ENCODE measurements around the gene KIAA1549. TPM values are rescaled to one million over a fixed set of nuclear protein-coding genes. Genes with fewer than 3 reads are reported as not detected.
A peak's percentile ranks its signal among the peaks of the same experiment; 100 is the strongest.
"Not testable (repeated sequence)": the region's sequence is repeated elsewhere in the genome, so short reads cannot be mapped to it uniquely, and the experiment has no call there.

Gene KIAA1549
- total and polyA plus RNA-seq, 7 experiments from 2014 or later, result 0.16 to 0.56 (median 0.25) TPM; not detected in 3

- no peaks in the 10 kb centered on the region for H3K27me3 ChIP-seq (ENCODE audit: control insufficient read depth in 2 of 2, insufficient read depth in 2 of 2, low read length in 2 of 2)
- peaks cover 0 to under 1% (median 0%) of the 10 kb centered on the region in 5 donors for H3K36me3 Mint-ChIP-seq
- peaks cover 0 to 2% (median 0%) of the 10 kb centered on the region in 5 donors for H3K27me3 Mint-ChIP-seq
- ATAC-seq (no peak), DNase-seq (no peak)
- H3K27ac ChIP-seq (ENCODE audit: low read depth, low read length), result no peak overlapping the region
- no peak overlapping the region for H3K27ac Mint-ChIP-seq
- CTCF ChIA-PET, result no interaction called here
- H3K4me3 ChIP-seq (ENCODE audit: low read length), result no peak overlapping the region
- POLR2A ChIA-PET, result no interaction called here
- H3K9me3 ChIP-seq (ENCODE audit: control insufficient read depth in 2 of 3, low read length in 3 of 3), result no peaks in the 10 kb centered on the region
- intact Hi-C loops (cut with micrococcal nuclease), result no loop called here
- H3K9me3 Mint-ChIP-seq, result peaks cover 0 to 7% (median 0%) of the 10 kb centered on the region in 11 donors
- peaks cover 0 to 11% (median 6%) of the 10 kb centered on the region in 7 donors for H3K4me1 Mint-ChIP-seq
- no peaks in the 10 kb centered on the region for H3K4me1 ChIP-seq (ENCODE audit: control insufficient read depth in 2 of 2, insufficient read depth in 2 of 2, low read length in 2 of 2)
- H3K36me3 ChIP-seq (ENCODE audit: control insufficient read depth in 2 of 3, insufficient read depth in 3 of 3, low read length in 3 of 3), result no peaks in the 10 kb centered on the region
- no peak overlapping the region for H3K4me3 Mint-ChIP-seq
These were observed 159.3 kb downstream of the KIAA1549 start for GRCh38 chr7:138821912-138822311.

GRCh38 chr7:138819625-138820024, 161.6 kb downstream of the KIAA1549 start:
- H3K4me3 ChIP-seq (ENCODE audit: low read length), result no peak overlapping the region
- no peaks in the 10 kb centered on the region for H3K27me3 ChIP-seq (ENCODE audit: control insufficient read depth in 2 of 2, insufficient read depth in 2 of 2, low read length in 2 of 2)
- no peaks in the 10 kb centered on the region for H3K4me1 ChIP-seq (ENCODE audit: control insufficient read depth in 2 of 2, insufficient read depth in 2 of 2, low read length in 2 of 2)
- H3K9me3 ChIP-seq (ENCODE audit: control insufficient read depth in 2 of 3, low read length in 3 of 3), result no peaks in the 10 kb centered on the region
- Mint-ChIP-seq H3K4me1 (peaks cover 0 to 11% (median 0%) of the 10 kb centered on the region in 7 donors), H3K27ac (no peak overlapping the region), H3K36me3 (peaks cover 0 to 2% (median 0%) of the 10 kb centered on the region in 5 donors), H3K4me3 (no peak overlapping the region), H3K9me3 (peaks cover 0 to 3% (median 0%) of the 10 kb centered on the region in 11 donors), H3K27me3 (peaks cover 0 to 2% (median 0%) of the 10 kb centered on the region in 5 donors)
- no peak overlapping the region for H3K27ac ChIP-seq (ENCODE audit: low read depth, low read length)
- H3K36me3 ChIP-seq (ENCODE audit: control insufficient read depth in 2 of 3, insufficient read depth in 3 of 3, low read length in 3 of 3), result no peaks in the 10 kb centered on the region
- ATAC-seq, result no peak
- POLR2A ChIA-PET, result no interaction called here
- intact Hi-C loops (cut with micrococcal nuclease), result no loop called here
- DNase-seq, result no peak
- CTCF ChIA-PET, result no interaction called here

DNA sequence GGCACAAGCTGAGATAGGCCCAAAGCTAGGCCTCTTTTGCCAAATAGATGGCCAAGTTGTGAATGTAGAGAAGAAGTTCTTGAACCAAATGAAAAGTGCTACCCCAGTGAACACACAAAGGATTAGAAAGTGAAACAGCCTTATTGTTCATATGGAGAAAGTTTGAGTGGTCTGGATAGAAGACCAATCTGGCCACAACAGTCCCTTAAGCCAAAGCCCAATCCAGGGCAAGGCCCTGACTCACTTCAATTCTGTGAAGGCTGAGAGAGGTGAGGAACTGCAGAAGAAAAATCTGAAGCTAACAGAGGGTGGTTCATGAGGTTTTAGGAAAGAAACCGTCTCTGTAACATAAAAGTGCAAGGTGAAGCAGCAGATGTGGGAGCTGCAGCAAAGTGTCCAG, 164.5 kb downstream of the KIAA1549 start:
- intact Hi-C loops (cut with micrococcal nuclease), result no loop called here
- peaks cover 0 to 6% (median 0%) of the 10 kb centered on the region in 5 donors for H3K36me3 Mint-ChIP-seq
- ATAC-seq (no peak), DNase-seq (no peak)
- H3K27ac Mint-ChIP-seq, result no peak overlapping the region
- POLR2A ChIA-PET, result no interaction called here
- H3K27ac ChIP-seq (ENCODE audit: low read depth, low read length), result no peak overlapping the region
- H3K4me1 Mint-ChIP-seq, result peaks cover 0 to 35% (median 0%) of the 10 kb centered on the region in 7 donors
- peaks cover 0 to 5% (median 0%) of the 10 kb centered on the region in 11 donors for H3K9me3 Mint-ChIP-seq
- H3K4me3 Mint-ChIP-seq, result no peak overlapping the region
- peaks cover 0 to 2% (median 0%) of the 10 kb centered on the region in 5 donors for H3K27me3 Mint-ChIP-seq
- CTCF ChIA-PET, result no interaction called here
- H3K9me3 ChIP-seq (ENCODE audit: control insufficient read depth in 2 of 3, low read length in 3 of 3), result no peaks in the 10 kb centered on the region
- no peak overlapping the region for H3K4me3 ChIP-seq (ENCODE audit: low read length)
- H3K27me3 ChIP-seq (ENCODE audit: control insufficient read depth in 2 of 2, insufficient read depth in 2 of 2, low read length in 2 of 2), result no peaks in the 10 kb centered on the region
- H3K4me1 ChIP-seq (ENCODE audit: control insufficient read depth in 2 of 2, insufficient read depth in 2 of 2, low read length in 2 of 2), result no peaks in the 10 kb centered on the region
- no peaks in the 10 kb centered on the region for H3K36me3 ChIP-seq (ENCODE audit: control insufficient read depth in 2 of 3, insufficient read depth in 3 of 3, low read length in 3 of 3)

GRCh38 chr7:138814816-138815332, 166.3 kb downstream of the KIAA1549 start:
- ATAC-seq, result no peak
- peak overlapping the region in 1 of 10 donors; percentile 19 for H3K4me3 Mint-ChIP-seq
- H3K27ac Mint-ChIP-seq, result peak overlapping the region in 1 of 9 donors; percentile 2
- no peak for DNase-seq
- Histone ChIP-seq H3K4me3 (ENCODE audit: low read length) (no peak overlapping the region), H3K27ac (ENCODE audit: low read depth, low read length) (no peak overlapping the region), H3K9me3 (ENCODE audit: control insufficient read depth in 2 of 3, low read length in 3 of 3) (no peaks in the 10 kb centered on the region), H3K36me3 (ENCODE audit: control insufficient read depth in 2 of 3, insufficient read depth in 3 of 3, low read length in 3 of 3) (no peaks in the 10 kb centered on the region), H3K27me3 (ENCODE audit: control insufficient read depth in 2 of 2, insufficient read depth in 2 of 2, low read length in 2 of 2) (no peaks in the 10 kb centered on the region), H3K4me1 (ENCODE audit: control insufficient read depth in 2 of 2, insufficient read depth in 2 of 2, low read length in 2 of 2) (no peaks in the 10 kb centered on the region)
- intact Hi-C loops (cut with micrococcal nuclease), result loop anchor here in 1 of 2 donors (5.0 kb wide), 2 partner anchors 52 to 63 kb away; no protein-coding TSS in a partner anchor
- peaks cover 0 to 2% (median 0%) of the 10 kb centered on the region in 5 donors for H3K27me3 Mint-ChIP-seq
- POLR2A ChIA-PET, result no interaction called here
- H3K4me1 Mint-ChIP-seq, result peaks cover 0 to 35% (median 0%) of the 10 kb centered on the region in 7 donors
- H3K9me3 Mint-ChIP-seq, result peaks cover 0 to 5% (median 0%) of the 10 kb centered on the region in 11 donors
- peaks cover 0 to 6% (median 0%) of the 10 kb centered on the region in 5 donors for H3K36me3 Mint-ChIP-seq
- CTCF ChIA-PET, result interaction anchor here (0.6 kb wide), 1 partner anchor 76 kb away, joined by 3 read pairs; no protein-coding TSS in a partner anchor

- H3K36me3 Mint-ChIP-seq, result peaks cover 0 to 6% (median 0%) of the 10 kb centered on the region in 5 donors
- ATAC-seq (no peak), DNase-seq (no peak)
- intact Hi-C loops (cut with micrococcal nuclease), result loop anchor here in 1 of 2 donors (5.0 kb wide), 2 partner anchors 53 to 62 kb away; no protein-coding TSS in a partner anchor
- H3K4me3 Mint-ChIP-seq, result peak overlapping the region in 1 of 10 donors; percentile 53
- no peaks in the 10 kb centered on the region for H3K36me3 ChIP-seq (ENCODE audit: control insufficient read depth in 2 of 3, insufficient read depth in 3 of 3, low read length in 3 of 3)
- peaks cover 0 to 35% (median 0%) of the 10 kb centered on the region in 7 donors for H3K4me1 Mint-ChIP-seq
- CTCF ChIA-PET, result no interaction called here
- peaks cover 0 to 5% (median 0%) of the 10 kb centered on the region in 11 donors for H3K9me3 Mint-ChIP-seq
- no peaks in the 10 kb centered on the region for H3K9me3 ChIP-seq (ENCODE audit: control insufficient read depth in 2 of 3, low read length in 3 of 3)
- no peak overlapping the region for H3K27ac ChIP-seq (ENCODE audit: low read depth, low read length)
- H3K27ac Mint-ChIP-seq, result peak overlapping the region in 2 of 9 donors; percentile 14 to 75
- H3K27me3 ChIP-seq (ENCODE audit: control insufficient read depth in 2 of 2, insufficient read depth in 2 of 2, low read length in 2 of 2), result no peaks in the 10 kb centered on the region
- no peak overlapping the region for H3K4me3 ChIP-seq (ENCODE audit: low read length)
- no peaks in the 10 kb centered on the region for H3K4me1 ChIP-seq (ENCODE audit: control insufficient read depth in 2 of 2, insufficient read depth in 2 of 2, low read length in 2 of 2)
- POLR2A ChIA-PET, result no interaction called here
- peaks cover 0 to 2% (median 0%) of the 10 kb centered on the region in 5 donors for H3K27me3 Mint-ChIP-seq
These were observed 167.2 kb downstream of the KIAA1549 start for GRCh38 chr7:138813945-138814344.

GRCh38 chr7:138811327-138811726, 169.9 kb downstream of the KIAA1549 start:
- H3K36me3 ChIP-seq (ENCODE audit: control insufficient read depth in 2 of 3, insufficient read depth in 3 of 3, low read length in 3 of 3); H3K27ac Mint-ChIP-seq; H3K9me3 ChIP-seq (ENCODE audit: control insufficient read depth in 2 of 3, low read length in 3 of 3); H3K4me3 Mint-ChIP-seq; DNase-seq; POLR2A ChIA-PET; H3K4me1 ChIP-seq (ENCODE audit: control insufficient read depth in 2 of 2, insufficient read depth in 2 of 2, low read length in 2 of 2); ATAC-seq; H3K27me3 Mint-ChIP-seq; CTCF ChIA-PET; H3K9me3 Mint-ChIP-seq; H3K27ac ChIP-seq (ENCODE audit: low read depth, low read length); H3K4me3 ChIP-seq (ENCODE audit: low read length); H3K36me3 Mint-ChIP-seq; H3K27me3 ChIP-seq (ENCODE audit: control insufficient read depth in 2 of 2, insufficient read depth in 2 of 2, low read length in 2 of 2): not testable (repeated sequence)
- H3K4me1 Mint-ChIP-seq, result peaks cover 0 to 31% (median 0%) of the 10 kb centered on the region in 7 donors
- intact Hi-C loops (cut with micrococcal nuclease), result loop anchor here in 1 of 2 donors (5.0 kb wide), 2 partner anchors 56 to 59 kb away; no protein-coding TSS in a partner anchor

DNA sequence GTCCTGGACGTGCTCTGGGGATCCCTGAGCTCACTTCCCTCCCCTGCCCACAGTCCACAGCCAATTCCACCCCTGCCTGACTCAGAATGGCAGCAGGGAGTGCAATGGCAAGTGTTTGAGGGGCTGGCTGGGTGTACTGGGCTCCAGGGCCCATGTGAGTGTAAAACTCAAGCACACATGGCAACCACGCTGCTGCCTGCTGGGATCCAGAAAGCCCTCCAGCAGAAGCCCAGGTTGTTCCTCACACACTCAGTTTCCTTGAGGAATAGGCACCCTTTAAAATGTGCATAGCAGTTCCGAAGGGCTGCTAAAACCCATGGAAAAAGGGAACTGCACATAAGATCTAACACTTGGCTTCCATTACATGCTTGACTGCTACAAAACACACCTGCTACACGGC, 171.8 kb downstream of the KIAA1549 start:
- intact Hi-C loops (cut with micrococcal nuclease), result no loop called here
- Mint-ChIP-seq H3K27me3 (peaks cover 0 to 6% (median 0%) of the 10 kb centered on the region in 5 donors), H3K4me3 (no peak overlapping the region), H3K9me3 (peaks cover 0 to 4% (median 0%) of the 10 kb centered on the region in 11 donors), H3K27ac (no peak overlapping the region), H3K36me3 (peaks cover 0 to 6% (median 0%) of the 10 kb centered on the region in 5 donors), H3K4me1 (peaks cover 0 to 25% (median 0%) of the 10 kb centered on the region in 7 donors)
- ChIA-PET POLR2A (no interaction called here), CTCF (no interaction called here)
- Histone ChIP-seq H3K27ac (ENCODE audit: low read depth, low read length) (no peak overlapping the region), H3K4me1 (ENCODE audit: control insufficient read depth in 2 of 2, insufficient read depth in 2 of 2, low read length in 2 of 2) (no peaks in the 10 kb centered on the region), H3K9me3 (ENCODE audit: control insufficient read depth in 2 of 3, low read length in 3 of 3) (no peaks in the 10 kb centered on the region), H3K27me3 (ENCODE audit: control insufficient read depth in 2 of 2, insufficient read depth in 2 of 2, low read length in 2 of 2) (no peaks in the 10 kb centered on the region), H3K4me3 (ENCODE audit: low read length) (no peak overlapping the region), H3K36me3 (ENCODE audit: control insufficient read depth in 2 of 3, insufficient read depth in 3 of 3, low read length in 3 of 3) (no peaks in the 10 kb centered on the region)
- ATAC-seq (no peak), DNase-seq (no peak)

All from naive thymus-derived CD4-positive, alpha-beta T cell (primary cell).